A673 (cell line): ENCODE results near the gene ERO1A. TPM values are rescaled to one million over a fixed set of nuclear protein-coding genes. Genes with fewer than 3 reads are reported as not detected.

Experiments
- BruUV-seq: library from RNA; stranded (reverse); fragments of 400-500 nt; replicated peaks from 2 replicates; lab custom pipeline; 2021; lab: Mats Ljungman, UMichigan
- CTCF ChIA-PET: fragments of 300-600 bp; sonication (Branson Sonifier 250); formaldehyde crosslinking; loops from one replicate; lab custom pipeline; 2022; ENCODE audit warnings: antibody characterized with exemption; lab: Charles Lee
- POLR2A ChIA-PET: fragments of 300-600 bp; sonication (Branson Sonifier 250); formaldehyde crosslinking; loops from one replicate; lab custom pipeline; 2022; ENCODE audit warnings: antibody characterized with exemption; ENCODE audit not compliant: low non-redundant PET; lab: Charles Lee
- DNase-seq: peaks from one replicate; pipeline ENCODE4 v3.0.0-alpha.2; 2015; ENCODE audit warnings: low spot score
- H3K27ac ChIP-seq: fragments of 200-600 bp; sonication (generic); 2 replicates; pipeline ENCODE4 v1.5.1; 2016; ENCODE audit warnings: mixed run types, low read depth, mild to moderate bottlenecking, mixed read lengths, antibody characterized with exemption, low read length; ENCODE audit not compliant: poor library complexity, severe bottlenecking
- H3K27me3 ChIP-seq: fragments of 200-600 bp; sonication (generic); replicated peaks from 2 replicates; pipeline ENCODE4 v1.6.1; 2017; ENCODE audit warnings: mixed run types, low read depth, mild to moderate bottlenecking, mixed read lengths, antibody characterized with exemption, low read length; ENCODE audit not compliant: insufficient read depth, poor library complexity
- H3K36me3 ChIP-seq: fragments of 200-600 bp; sonication (generic); 2 replicates; pipeline ENCODE4 v1.6.1; 2016; ENCODE audit warnings: mixed run types, mild to moderate bottlenecking, mixed read lengths, antibody characterized with exemption, low read length; ENCODE audit not compliant: insufficient read depth, poor library complexity, severe bottlenecking
- H3K4me1 ChIP-seq: fragments of 200-600 bp; sonication (generic); 2 replicates; pipeline ENCODE4 v1.6.1; 2017; ENCODE audit warnings: mixed run types, mild to moderate bottlenecking, mixed read lengths, antibody characterized with exemption, low read length; ENCODE audit not compliant: insufficient read depth, poor library complexity, severe bottlenecking
- H3K4me3 ChIP-seq: fragments of 200-600 bp; sonication (generic); 2 replicates; pipeline ENCODE4 v1.5.1; 2016; ENCODE audit warnings: low read depth, mixed run types, mild to moderate bottlenecking, mixed read lengths, low read length; ENCODE audit not compliant: poor library complexity, severe bottlenecking
- H3K9me3 ChIP-seq: fragments of 200-600 bp; sonication (generic); 2 replicates; pipeline ENCODE4 v1.6.1; 2016; ENCODE audit warnings: mixed run types, low read depth, mild to moderate bottlenecking, mixed read lengths, antibody characterized with exemption, low read length; ENCODE audit not compliant: poor library complexity, severe bottlenecking
- CTCF ChIP-seq: fragments of 300-800, 200-600 bp; sonication (generic); conservative IDR thresholded peaks from 2 replicates; pipeline ENCODE4 v1.5.1; 2017; ENCODE audit warnings: low read depth, mild to moderate bottlenecking, antibody characterized with exemption, low read length, moderate library complexity, mixed read lengths
- EZH2 ChIP-seq: fragments of 200-600 bp; sonication (generic); IDR thresholded peaks from 2 replicates; pipeline ENCODE4 v1.6.1; 2017; ENCODE audit warnings: borderline replicate concordance, low read depth, mild to moderate bottlenecking, mixed read lengths, antibody characterized with exemption, low read length; ENCODE audit not compliant: poor library complexity, severe bottlenecking
- intact Hi-C: fragments of 100-400 bp; cut with micrococcal nuclease; formaldehyde crosslinking; loops from one replicate; pipeline ENCODE4 v1.10.0; 2022; ENCODE audit not compliant: unreplicated experiment
- total RNA-seq: library from RNA; stranded (reverse); gene quantifications from 2 replicates; pipeline ENCODE4 v1.2.3, GENCODE V29; 2021

Gene ERO1A
- total RNA-seq, 1 experiment from 2014 or later, result 52.1 TPM

- Histone ChIP-seq H3K4me3 (no peak overlapping the region), H3K27me3 (no peaks in the 10 kb centered on the region), H3K27ac (no peak overlapping the region), H3K36me3 (no peaks in the 10 kb centered on the region), H3K4me1 (no peaks in the 10 kb centered on the region), H3K9me3 (no peaks in the 10 kb centered on the region)
- CTCF ChIA-PET, result no interaction called here
- BruUV-seq, result no TSS peak
- DNase-seq, result no peak
- POLR2A ChIA-PET, result no interaction called here
- no peak for TF ChIP-seq EZH2
- no peak for TF ChIP-seq CTCF
- intact Hi-C loops, result no loop called here
These were observed 95.4 kb downstream of the ERO1A start for GRCh38 chr14:52599974-52600373.

- BruUV-seq, result no TSS peak
- TF ChIP-seq CTCF, result no peak
- TF ChIP-seq EZH2, result no peak
- intact Hi-C loops, result no loop called here
- no peak overlapping the region for H3K27ac ChIP-seq
- no peak overlapping the region for H3K4me3 ChIP-seq
- H3K4me1 ChIP-seq, result no peaks in the 10 kb centered on the region
- H3K9me3 ChIP-seq, result no peaks in the 10 kb centered on the region
- CTCF ChIA-PET, result no interaction called here
- no peaks in the 10 kb centered on the region for H3K36me3 ChIP-seq
- DNase-seq, result no peak
- POLR2A ChIA-PET, result no interaction called here
- no peaks in the 10 kb centered on the region for H3K27me3 ChIP-seq
These were observed 96.8 kb downstream of the ERO1A start for GRCh38 chr14:52598568-52598967.

- no peaks in the 10 kb centered on the region for H3K9me3 ChIP-seq
- POLR2A ChIA-PET, result no interaction called here
- intact Hi-C loops, result no loop called here
- TF ChIP-seq EZH2 (no peak), CTCF (no peak)
- BruUV-seq, result no TSS peak
- no peaks in the 10 kb centered on the region for H3K4me1 ChIP-seq
- H3K27me3 ChIP-seq, result no peaks in the 10 kb centered on the region
- no peak for DNase-seq
- H3K27ac ChIP-seq, result no peak overlapping the region
- no peak overlapping the region for H3K4me3 ChIP-seq
- CTCF ChIA-PET, result no interaction called here
- H3K36me3 ChIP-seq, result no peaks in the 10 kb centered on the region
These were observed 98.5 kb downstream of the ERO1A start for GRCh38 chr14:52596861-52597260.
